HCT116 (cell line): Measurements from ENCODE around the gene ARFGEF3.
"Not testable (repeated sequence)": the region's sequence is repeated elsewhere in the genome, so short reads cannot be mapped to it uniquely, and the experiment has no call there.

Experiments used
- CEBPB ChIP-seq: IDR thresholded peaks from 2 replicates; pipeline ENCODE4 v1.6.1; 2012; ENCODE audit warnings: low read depth
- CTCF ChIP-seq, 3 experiments: fragments of 200-600 bp in 1 of 3; sonication (generic) in 1 of 3; IDR thresholded peaks in 2 of 3; conservative IDR thresholded peaks in 1 of 3; 2 replicates each; pipeline ENCODE4 v1.5.1; 2012 to 2017; ENCODE audit warnings: low read depth in 2 of 3, low read length in 2 of 3, antibody characterized with exemption in 1 of 3, borderline replicate concordance in 1 of 3, control low read depth in 1 of 3, mild to moderate bottlenecking in 1 of 3, mixed read lengths in 1 of 3, mixed run types in 1 of 3, moderate library complexity in 1 of 3; ENCODE audit not compliant: insufficient read depth in 1 of 3
- EGR1 ChIP-seq: IDR thresholded peaks from 2 replicates; pipeline ENCODE4 v1.6.1; 2012; ENCODE audit warnings: low read depth
- ELF1 ChIP-seq: IDR thresholded peaks from 2 replicates; pipeline ENCODE4 v1.6.1; 2012; ENCODE audit warnings: low read depth, borderline replicate concordance
- EZH2 ChIP-seq: fragments of 200-600 bp; sonication (generic); IDR thresholded peaks from 2 replicates; pipeline ENCODE4 v1.6.1; 2017; ENCODE audit warnings: antibody characterized with exemption, mixed run types
- EZH2phosphoT487 ChIP-seq: fragments of 200-600 bp; IDR thresholded peaks from 2 replicates; pipeline ENCODE4 v1.6.1; 2018; ENCODE audit warnings: antibody characterized with exemption, borderline replicate concordance
- POLR2A ChIP-seq: IDR thresholded peaks from 2 replicates; pipeline ENCODE4 v1.7.0; 2011; ENCODE audit warnings: borderline replicate concordance; ENCODE audit not compliant: insufficient read depth, insufficient read length; ENCODE audit errors: extremely low read depth
- POLR2AphosphoS5 ChIP-seq: IDR thresholded peaks from 2 replicates; pipeline ENCODE4 v1.6.1; 2011; ENCODE audit warnings: mild to moderate bottlenecking, low read depth, low read length, moderate library complexity
- SIN3A ChIP-seq: IDR thresholded peaks from 2 replicates; pipeline ENCODE4 v1.6.1; 2012; ENCODE audit warnings: low read depth
- TCF7L2 ChIP-seq: IDR thresholded peaks from 2 replicates; pipeline ENCODE4 v1.7.0; 2011; ENCODE audit warnings: borderline replicate concordance, inconsistent platforms; ENCODE audit not compliant: insufficient read depth, insufficient read length; ENCODE audit errors: extremely low read depth
- YY1 ChIP-seq: IDR thresholded peaks from 2 replicates; pipeline ENCODE4 v1.6.1; 2011; ENCODE audit warnings: low read length, low read depth, moderate library complexity, mild to moderate bottlenecking; ENCODE audit not compliant: insufficient replicate concordance; ENCODE audit errors: extremely low read depth
- TF ChIP-seq, protein P1 (sequence below): IDR thresholded peaks from 2 replicates; pipeline ENCODE4 v1.6.1; 2012

DNA sequence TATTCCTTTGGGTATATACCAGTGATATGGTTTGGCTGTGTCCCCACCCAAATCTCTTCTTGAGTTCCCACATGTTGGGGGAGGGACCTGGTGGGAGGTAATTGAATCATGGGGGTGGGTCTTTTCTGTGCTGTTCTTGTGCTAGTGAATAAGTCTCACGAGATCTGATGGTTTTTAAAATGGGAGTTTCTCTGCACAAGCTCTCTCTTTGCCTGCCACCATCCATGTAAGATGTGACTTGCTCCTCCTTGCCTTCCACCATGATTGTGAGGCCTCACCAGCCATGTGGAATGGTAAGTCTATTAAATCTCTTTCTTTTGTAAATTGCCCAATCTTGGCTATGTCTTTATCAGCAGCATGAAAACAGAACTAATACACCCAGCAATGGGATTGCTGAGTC lies 42.5 kb upstream of the ARFGEF3 start:
- TF ChIP-seq EGR1; EZH2phosphoT487; EZH2; CTCF (IDR thresholded peaks at IDR 0.05 in 2 of 3, conservative IDR thresholded peaks at IDR 0.05 in 1 of 3; ENCODE audit: borderline replicate concordance in 1 of 3, insufficient read depth in 1 of 3, low read depth in 2 of 3, low read length in 2 of 3); POLR2A; CEBPB; SIN3A; TCF7L2; ELF1; POLR2AphosphoS5; YY1: not testable (repeated sequence)
- TF ChIP-seq, protein P1, sequence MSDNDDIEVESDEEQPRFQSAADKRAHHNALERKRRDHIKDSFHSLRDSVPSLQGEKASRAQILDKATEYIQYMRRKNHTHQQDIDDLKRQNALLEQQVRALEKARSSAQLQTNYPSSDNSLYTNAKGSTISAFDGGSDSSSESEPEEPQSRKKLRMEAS, result not testable (repeated sequence)
